ENCODE measurements around the gene CREB3. TPM values are rescaled to one million over a fixed set of nuclear protein-coding genes. Genes with fewer than 3 reads are reported as not detected.

CREB3 gene
- total and polyA plus RNA-seq, 2 experiments from 2014 or later = 20.3 to 32.4 TPM

GRCh38 chr9:35737143-35737542, 4.7 kb downstream of the CREB3 start:
- peaks cover 75% of the 10 kb centered on the region for H3K36me3 Mint-ChIP-seq (ENCODE audit: low read depth)
- no peaks in the 10 kb centered on the region for H3K4me1 ChIP-seq (ENCODE audit: insufficient read depth)

More at GRCh38 chr9:35737143-35737542, 4.7 kb downstream of the CREB3 start:
- no peak overlapping the region for H3K4me2 ChIP-seq
- TF ChIP-seq POLR2AphosphoS5 (IDR thresholded peaks at IDR 0.05; ENCODE audit: low read depth) = no peak
- no peak for TF ChIP-seq ETS1 (IDR thresholded peaks at IDR 0.05)
- no peak for TF ChIP-seq CREB1 (CRISPR knock-in tag; IDR thresholded peaks at IDR 0.05; ENCODE audit: low read depth)
- TF ChIP-seq ZNF331 (CRISPR knock-in tag; IDR thresholded peaks at IDR 0.05; ENCODE audit: low read depth) = no peak
- no peak for TF ChIP-seq ZNF462 (CRISPR knock-in tag; IDR thresholded peaks at IDR 0.05)
- no peak for TF ChIP-seq NANOG (IDR thresholded peaks at IDR 0.05; ENCODE audit: borderline replicate concordance)
- TF ChIP-seq ZNF114 (CRISPR knock-in tag; IDR thresholded peaks at IDR 0.05) = no peak
- no peak for TF ChIP-seq CTCF (conservative IDR thresholded peaks at IDR 0.05; ENCODE audit: low read depth in 2 of 2)
- TF ChIP-seq JUNB (IDR thresholded peaks at IDR 0.05; ENCODE audit: unreplicated experiment) = no peak
- no peak for TF ChIP-seq REST (IDR thresholded peaks at IDR 0.05; ENCODE audit: unreplicated experiment)
- no peak for TF ChIP-seq EZH2 (IDR thresholded peaks at IDR 0.05; ENCODE audit: low read depth, unreplicated experiment)
- TF ChIP-seq STAT1 (IDR thresholded peaks at IDR 0.05; ENCODE audit: unreplicated experiment) = no peak
- TF ChIP-seq EZH2phosphoT487 (IDR thresholded peaks at IDR 0.05; ENCODE audit: unreplicated experiment) = no peak
- ATAC-seq (no peak), DNase-seq (ENCODE audit: low spot score) (no peak)
- no peak overlapping the region for H2AFZ ChIP-seq
- Mint-ChIP-seq H3K4me3 (no peak overlapping the region), H3K27me3 (ENCODE audit: insufficient read depth, low read depth, poor library complexity) (peaks cover 6% of the 10 kb centered on the region), H3K9me3 (no peaks in the 10 kb centered on the region; the same call in 2 of the 3 replicates), H3K4me1 (peaks cover 6% of the 10 kb centered on the region), H3K27ac (no peak overlapping the region)
- peaks cover 18% of the 10 kb centered on the region for H4K20me1 ChIP-seq (replicated peaks; ENCODE audit: insufficient read depth)
- H3F3A ChIP-seq (replicated peaks; ENCODE audit: low read depth) = peaks cover 14% of the 10 kb centered on the region
- peaks cover 10% of the 10 kb centered on the region; the same call in 1 of the 2 replicates for H3K79me2 ChIP-seq (replicated peaks; ENCODE audit: insufficient read depth)
- no peak overlapping the region for H3K27ac ChIP-seq (ENCODE audit: low read depth)
- no peaks in the 10 kb centered on the region for H3K9me2 ChIP-seq (ENCODE audit: insufficient read depth)
- H3K27me3 ChIP-seq (ENCODE audit: insufficient read depth) = no peaks in the 10 kb centered on the region
- H3K4me3 ChIP-seq = no peak overlapping the region
- H3K36me3 ChIP-seq (ENCODE audit: insufficient read depth) = peaks cover 35% of the 10 kb centered on the region
